Neuron (in vitro differentiated cells): ENCODE data around the gene XPNPEP3.
"Not testable (repeated sequence)": the region's sequence is repeated elsewhere in the genome, so short reads cannot be mapped to it uniquely, and the experiment has no call there.

Experiments
- H2AFZ ChIP-seq: one replicate; pipeline ENCODE4 v1.6.1; 2013; ENCODE audit warnings: low read depth, mild to moderate bottlenecking, inconsistent platforms, low read length, moderate library complexity
- H3K27me3 ChIP-seq: one replicate; pipeline ENCODE4 v1.6.1; 2013; ENCODE audit warnings: low read length; ENCODE audit not compliant: insufficient read depth
- H3K36me3 ChIP-seq: one replicate; pipeline ENCODE4 v1.6.1; 2013; ENCODE audit warnings: low read length; ENCODE audit not compliant: insufficient read depth
- H3K4me1 ChIP-seq: one replicate; pipeline ENCODE4 v1.6.1; 2013; ENCODE audit warnings: low read length; ENCODE audit not compliant: insufficient read depth
- H3K4me3 ChIP-seq: 2 replicates; pipeline ENCODE4 v1.5.1; 2013; ENCODE audit warnings: mild to moderate bottlenecking, low read length, moderate library complexity
- H3K9me3 ChIP-seq: one replicate; pipeline ENCODE4 v1.6.1; 2013; ENCODE audit warnings: low read length

The XPNPEP3 gene

GRCh38 chr22:40875111-40875510, 18.2 kb downstream of the XPNPEP3 start:
- no peaks in the 10 kb centered on the region for H3K9me3 ChIP-seq
- no peaks in the 10 kb centered on the region for H3K27me3 ChIP-seq
- no peaks in the 10 kb centered on the region for H3K4me1 ChIP-seq
- H3K4me3 ChIP-seq, result no peak overlapping the region
- no peak overlapping the region for H2AFZ ChIP-seq
- peaks cover 27% of the 10 kb centered on the region for H3K36me3 ChIP-seq

DNA sequence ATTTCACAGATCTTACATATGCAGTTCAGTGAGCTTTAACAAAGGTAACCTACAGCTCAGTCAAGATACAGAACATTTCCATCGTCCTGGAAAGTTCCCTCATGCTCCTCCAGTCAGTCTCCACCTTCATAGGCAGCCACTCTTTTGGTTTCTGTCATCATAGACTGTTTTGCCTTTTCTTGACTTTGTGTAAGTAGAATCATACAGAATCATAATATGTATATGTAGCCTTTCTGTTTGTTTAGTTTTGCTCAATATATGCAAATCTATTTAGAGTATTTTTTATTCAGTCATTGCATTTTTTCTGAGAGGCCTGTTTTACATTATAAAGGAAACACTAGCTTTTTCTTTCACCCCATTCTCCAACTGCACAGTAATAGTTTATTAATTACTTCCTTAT, 20.0 kb downstream of the XPNPEP3 start:
- Histone ChIP-seq H2AFZ (no peak overlapping the region), H3K4me3 (no peak overlapping the region), H3K4me1 (no peaks in the 10 kb centered on the region), H3K27me3 (no peaks in the 10 kb centered on the region), H3K36me3 (peaks cover 23% of the 10 kb centered on the region), H3K9me3 (no peaks in the 10 kb centered on the region)

GRCh38 chr22:40877488-40877887, 20.5 kb downstream of the XPNPEP3 start:
- H3K4me1 ChIP-seq, result no peaks in the 10 kb centered on the region
- H2AFZ ChIP-seq, result no peak overlapping the region
- no peaks in the 10 kb centered on the region for H3K9me3 ChIP-seq
- H3K27me3 ChIP-seq, result no peaks in the 10 kb centered on the region
- H3K36me3 ChIP-seq, result peaks cover 23% of the 10 kb centered on the region
- H3K4me3 ChIP-seq, result no peak overlapping the region

DNA sequence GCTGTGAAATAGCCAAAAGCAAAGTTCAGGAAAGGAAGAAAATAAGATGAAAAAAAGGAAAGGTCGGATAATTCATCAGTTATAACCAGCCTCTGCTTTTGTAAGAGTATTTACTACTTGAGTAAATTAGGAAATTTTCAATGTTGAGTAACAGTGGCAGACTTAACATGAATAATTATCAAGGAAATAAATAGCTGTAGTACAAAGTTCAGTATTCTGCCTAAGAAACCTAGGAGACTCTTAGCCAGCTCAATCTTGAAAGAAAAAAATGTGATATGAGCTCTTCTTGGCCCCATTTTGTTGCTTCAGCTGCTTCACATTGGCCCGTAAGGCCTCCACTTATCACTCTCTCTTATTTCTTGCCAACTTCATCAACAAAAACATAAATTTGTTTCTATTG, 22.0 kb downstream of the XPNPEP3 start:
- no peaks in the 10 kb centered on the region for H3K4me1 ChIP-seq
- no peak overlapping the region for H2AFZ ChIP-seq
- peaks cover 26% of the 10 kb centered on the region for H3K36me3 ChIP-seq
- no peak overlapping the region for H3K4me3 ChIP-seq
- no peaks in the 10 kb centered on the region for H3K27me3 ChIP-seq
- H3K9me3 ChIP-seq, result no peaks in the 10 kb centered on the region

DNA sequence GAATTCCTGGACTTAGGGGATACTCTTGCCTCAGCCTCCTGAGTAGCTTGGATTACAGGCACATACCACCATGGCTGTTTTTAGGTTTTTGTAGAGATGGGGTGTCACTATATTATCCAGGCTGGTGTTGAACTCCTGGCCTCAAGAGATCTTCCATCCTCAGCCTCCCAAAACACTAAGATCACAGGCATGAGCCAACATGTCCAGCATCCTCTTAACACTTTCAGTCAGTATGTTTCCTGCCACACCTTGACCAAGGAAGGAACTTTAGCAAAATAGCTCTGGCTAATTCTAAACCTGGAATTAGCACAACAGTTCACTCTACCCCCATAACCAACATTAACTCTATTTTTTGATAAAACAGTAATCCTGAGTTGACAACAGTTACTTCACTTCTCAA, 32.2 kb downstream of the XPNPEP3 start:
- Histone ChIP-seq H3K9me3 (no peaks in the 10 kb centered on the region), H3K4me3 (no peak overlapping the region), H3K36me3 (peaks cover 53% of the 10 kb centered on the region), H3K4me1 (no peaks in the 10 kb centered on the region), H2AFZ (no peak overlapping the region), H3K27me3 (no peaks in the 10 kb centered on the region)

GRCh38 chr22:40890881-40891280, 33.9 kb downstream of the XPNPEP3 start:
- H3K9me3 ChIP-seq, result no peaks in the 10 kb centered on the region
- no peaks in the 10 kb centered on the region for H3K27me3 ChIP-seq
- H3K4me3 ChIP-seq, result no peak overlapping the region
- H2AFZ ChIP-seq, result no peak overlapping the region
- no peaks in the 10 kb centered on the region for H3K4me1 ChIP-seq
- H3K36me3 ChIP-seq, result peaks cover 47% of the 10 kb centered on the region

- peaks cover 20% of the 10 kb centered on the region for H3K36me3 ChIP-seq
- no peaks in the 10 kb centered on the region for H3K9me3 ChIP-seq
- H3K4me3 ChIP-seq, result no peak overlapping the region
- H3K27me3 ChIP-seq, result no peaks in the 10 kb centered on the region
- no peak overlapping the region for H2AFZ ChIP-seq
- H3K4me1 ChIP-seq, result peaks cover 3% of the 10 kb centered on the region
Observed at GRCh38 chr22:40894417-40894816, 37.5 kb downstream of the XPNPEP3 start.

GRCh38 chr22:40898850-40899357, 42.0 kb downstream of the XPNPEP3 start:
- H3K36me3 ChIP-seq, result peaks cover 4% of the 10 kb centered on the region
- H3K27me3 ChIP-seq, result no peaks in the 10 kb centered on the region
- H3K9me3 ChIP-seq, result no peaks in the 10 kb centered on the region
- no peak overlapping the region for H2AFZ ChIP-seq
- H3K4me1 ChIP-seq, result peaks cover 3% of the 10 kb centered on the region
- H3K4me3 ChIP-seq, result no peak overlapping the region

GRCh38 chr22:40904101-40904500, 47.2 kb downstream of the XPNPEP3 start:
- no peaks in the 10 kb centered on the region for H3K9me3 ChIP-seq

GRCh38 chr22:40908895-40909294, 51.9 kb downstream of the XPNPEP3 start:
- H3K36me3 ChIP-seq, result peaks cover 47% of the 10 kb centered on the region
- no peaks in the 10 kb centered on the region for H3K9me3 ChIP-seq
- no peak overlapping the region for H2AFZ ChIP-seq
- H3K27me3 ChIP-seq, result no peaks in the 10 kb centered on the region
- no peaks in the 10 kb centered on the region for H3K4me1 ChIP-seq
- no peak overlapping the region for H3K4me3 ChIP-seq

More at GRCh38 chr22:40904101-40904500, 47.2 kb downstream of the XPNPEP3 start:
- Histone ChIP-seq H3K4me1 (no peaks in the 10 kb centered on the region), H3K4me3 (no peak overlapping the region), H3K36me3 (peaks cover 22% of the 10 kb centered on the region), H3K27me3 (no peaks in the 10 kb centered on the region), H2AFZ (no peak overlapping the region)

DNA sequence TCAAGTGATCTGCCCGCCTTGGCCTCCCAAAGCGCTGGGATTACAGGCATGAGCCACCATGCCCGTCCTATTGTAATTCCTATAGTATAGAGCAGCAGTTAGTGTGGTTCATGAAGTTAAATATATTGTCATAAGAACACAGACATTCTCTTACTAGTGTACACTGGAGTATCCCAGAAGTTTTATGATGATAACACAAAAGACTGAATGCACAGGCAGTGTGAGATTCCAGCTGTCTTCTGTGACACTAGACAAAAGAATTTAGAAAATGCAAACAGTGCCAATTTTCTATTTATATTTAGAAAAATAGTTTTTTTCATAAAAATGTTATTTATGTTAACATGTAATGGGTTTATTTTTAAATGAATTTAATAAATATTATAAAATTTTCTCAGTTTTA, 54.8 kb downstream of the XPNPEP3 start:
- H3K4me1 ChIP-seq, result no peaks in the 10 kb centered on the region
- no peaks in the 10 kb centered on the region for H3K9me3 ChIP-seq
- no peaks in the 10 kb centered on the region for H3K27me3 ChIP-seq
- H2AFZ ChIP-seq, result no peak overlapping the region
- H3K36me3 ChIP-seq, result peaks cover 52% of the 10 kb centered on the region
- H3K4me3 ChIP-seq, result no peak overlapping the region

- not testable (repeated sequence) for H3K4me1 ChIP-seq, H3K27me3 ChIP-seq, H3K9me3 ChIP-seq, H2AFZ ChIP-seq, H3K4me3 ChIP-seq
- peaks cover 55% of the 10 kb centered on the region for H3K36me3 ChIP-seq
Observed at GRCh38 chr22:40912987-40913386, 56.0 kb downstream of the XPNPEP3 start.

GRCh38 chr22:40919446-40919845, 62.5 kb downstream of the XPNPEP3 start:
- Histone ChIP-seq H3K4me1 (no peaks in the 10 kb centered on the region), H3K36me3 (peaks cover 61% of the 10 kb centered on the region), H3K27me3 (no peaks in the 10 kb centered on the region), H2AFZ (no peak overlapping the region), H3K4me3 (no peak overlapping the region), H3K9me3 (no peaks in the 10 kb centered on the region)

- Histone ChIP-seq H3K9me3 (no peaks in the 10 kb centered on the region), H2AFZ (no peak overlapping the region), H3K4me1 (no peaks in the 10 kb centered on the region), H3K4me3 (no peak overlapping the region), H3K36me3 (peaks cover 66% of the 10 kb centered on the region), H3K27me3 (no peaks in the 10 kb centered on the region)
Observed at GRCh38 chr22:40920526-40920925, 63.6 kb downstream of the XPNPEP3 start.
